ENCODE results near the gene SPOCK1.

The SPOCK1 gene

GRCh38 chr5:137346281-137346680 lies 152.8 kb downstream of the SPOCK1 start:
- TF ChIP-seq CTCF (IDR thresholded peaks at IDR 0.05), result no peak
- H3K4me1 ChIP-seq, result peaks cover 0 to 18% (median 5%) of the 10 kb centered on the region in 4 donors

GRCh38 chr5:137345396-137345795 lies 153.7 kb downstream of the SPOCK1 start:
- no peak for TF ChIP-seq CTCF (IDR thresholded peaks at IDR 0.05)
- no peaks in the 10 kb centered on the region for H3K36me3 ChIP-seq
- H3K27me3 ChIP-seq, result no peaks in the 10 kb centered on the region
- no peaks in the 10 kb centered on the region for H3K9me3 ChIP-seq
- no peak overlapping the region for H3K27ac ChIP-seq
- H3K4me1 ChIP-seq, result peaks cover 0 to 18% (median 5%) of the 10 kb centered on the region in 4 donors
- DNase-seq, result no peak
- intact Hi-C loops (cut with DNase I; ENCODE audit: low total_unique reads), result no loop called here
- no peak overlapping the region for H3K4me3 ChIP-seq

More at GRCh38 chr5:137346281-137346680, 152.8 kb downstream of the SPOCK1 start:
- Histone ChIP-seq H3K27me3 (no peaks in the 10 kb centered on the region), H3K9me3 (no peaks in the 10 kb centered on the region), H3K4me3 (no peak overlapping the region), H3K27ac (no peak overlapping the region), H3K36me3 (no peaks in the 10 kb centered on the region)
- intact Hi-C loops (cut with DNase I; ENCODE audit: low total_unique reads), result no loop called here
- no peak for DNase-seq

GRCh38 chr5:137344723-137345322 lies 154.3 kb downstream of the SPOCK1 start:
- Histone ChIP-seq H3K36me3 (no peaks in the 10 kb centered on the region), H3K9me3 (no peaks in the 10 kb centered on the region), H3K27me3 (no peaks in the 10 kb centered on the region), H3K4me3 (no peak overlapping the region), H3K27ac (no peak overlapping the region), H3K4me1 (peaks cover 0 to 18% (median 5%) of the 10 kb centered on the region in 4 donors)
- intact Hi-C loops (cut with DNase I; ENCODE audit: low total_unique reads), result no loop called here
- peak; percentile 28 to 69 for DNase-seq
- TF ChIP-seq CTCF (IDR thresholded peaks at IDR 0.05), result peak; percentile 56 to 61

- intact Hi-C loops (cut with DNase I; ENCODE audit: low total_unique reads), result no loop called here
- peaks cover 0 to 18% (median 5%) of the 10 kb centered on the region in 4 donors for H3K4me1 ChIP-seq
- H3K4me3 ChIP-seq, result no peak overlapping the region
- no peaks in the 10 kb centered on the region for H3K9me3 ChIP-seq
- no peak for DNase-seq
- H3K36me3 ChIP-seq, result no peaks in the 10 kb centered on the region
- no peak overlapping the region for H3K27ac ChIP-seq
- no peaks in the 10 kb centered on the region for H3K27me3 ChIP-seq
- TF ChIP-seq CTCF (IDR thresholded peaks at IDR 0.05), result no peak
Measured at GRCh38 chr5:137344021-137344420, 155.1 kb downstream of the SPOCK1 start.

GRCh38 chr5:137342764-137343163 lies 156.4 kb downstream of the SPOCK1 start:
- intact Hi-C loops (cut with DNase I; ENCODE audit: low total_unique reads), result no loop called here
- Histone ChIP-seq H3K4me1 (peaks cover 0 to 18% (median 5%) of the 10 kb centered on the region in 4 donors), H3K9me3 (no peaks in the 10 kb centered on the region), H3K27ac (no peak overlapping the region), H3K4me3 (no peak overlapping the region), H3K36me3 (no peaks in the 10 kb centered on the region), H3K27me3 (no peaks in the 10 kb centered on the region)
- DNase-seq, result no peak
- TF ChIP-seq CTCF (IDR thresholded peaks at IDR 0.05), result no peak

Measured in tibial artery (tissue), 4 donors.